ENCODE measurements around the gene COQ8B.

- TF ChIP-seq RELA (CRISPR knock-in tag; IDR thresholded peaks at IDR 0.05; ENCODE audit: borderline replicate concordance) (no peak), CTCF (IDR thresholded peaks at IDR 0.05) (no peak), AFF4 (CRISPR knock-in tag; IDR thresholded peaks at IDR 0.05; ENCODE audit: borderline replicate concordance) (no peak), SOX15 (CRISPR knock-in tag; IDR thresholded peaks at IDR 0.05) (no peak), FOXJ3 (CRISPR knock-in tag; IDR thresholded peaks at IDR 0.05; ENCODE audit: borderline replicate concordance) (no peak), ZNF423 (CRISPR knock-in tag; IDR thresholded peaks at IDR 0.05) (no peak)
These were observed 24.1 kb upstream of the COQ8B start for GRCh38 chr19:40740747-40741146.

Data from WTC11 (cell line).